A549 treated with AZD9567 at 1 μM for 4 hours (cell line): ENCODE data around the gene SMIM32. TPM values are rescaled to one million over a fixed set of nuclear protein-coding genes. Genes with fewer than 3 reads are reported as not detected.

ENCODE experiments used
- total RNA-seq: library from RNA; stranded (reverse); fragments of 200-300 nt; extraction: Qiagen RNA extraction; gene quantifications from 5 replicates; pipeline ENCODE4 v1.2.3, GENCODE V29; 2022; ENCODE audit not compliant: insufficient read depth

The SMIM32 gene
- not detected in 5 replicates for total RNA-seq

GRCh38 chr5:136192526-136193321, at the start of gene SMIM32:
Gene SMIM32, minus strand, starts transcription at chr5:136193162. Its CDS starts 638 bp downstream, at chr5:136192524.

Other genes with a start within 250 kb of the SMIM32 start
- gene LECT2, start 238.2 kb downstream of the SMIM32 start, total RNA-seq: not detected in 5 replicates
- 1,398 to 1,960 TPM (median 1,744 TPM) in 5 replicates for gene TGFBI, start 164.2 kb downstream of the SMIM32 start, total RNA-seq
- gene SMAD5, start 60.3 kb downstream of the SMIM32 start, total RNA-seq: 26.4 to 36.3 TPM (median 31.4 TPM) in 5 replicates
- not detected in 5 replicates for gene TRPC7, start 172.4 kb upstream of the SMIM32 start, total RNA-seq